GM19023 (cell line): Measurements from ENCODE around the gene PTBP3.
"Not testable (repeated sequence)": the region's sequence is repeated elsewhere in the genome, so short reads cannot be mapped to it uniquely, and the experiment has no call there.

Experiments used
- ATAC-seq: cut with Tn5 transposase; IDR thresholded peaks from one replicate; pipeline ENCODE4 v1.9.1; 2021; ENCODE audit warnings: mild to moderate bottlenecking, moderate library complexity; ENCODE audit not compliant: unreplicated experiment

Gene PTBP3

GRCh38 chr9:112325127-112325526 is 8.3 kb downstream of the PTBP3 start:
- no peak for ATAC-seq

DNA sequence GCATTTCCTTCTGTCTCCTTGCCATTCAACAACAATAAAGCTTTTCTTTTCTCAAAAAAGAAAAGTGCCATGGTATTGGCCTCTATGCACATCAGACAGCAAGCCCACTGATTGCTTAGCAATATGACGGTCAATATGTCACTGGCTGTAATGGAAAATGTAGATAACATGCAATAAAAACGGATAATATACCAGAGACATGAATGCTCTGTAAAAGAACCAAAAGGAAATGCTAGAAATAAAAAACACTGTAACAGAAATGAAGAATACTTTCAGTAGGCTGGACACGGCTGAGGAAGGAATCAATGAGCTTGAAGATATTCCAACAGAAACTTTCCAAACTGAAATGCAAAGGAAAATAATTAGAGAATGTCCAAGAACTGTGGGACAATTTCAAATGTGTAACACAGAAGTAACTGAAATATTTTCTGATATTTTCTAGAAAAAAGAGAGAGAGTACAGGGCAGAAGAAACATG is 10.0 kb downstream of the PTBP3 start:
- ATAC-seq: no peak

GRCh38 chr9:112322701-112323377 is 10.6 kb downstream of the PTBP3 start:
- ATAC-seq: no peak

- no peak for ATAC-seq
Observed at GRCh38 chr9:112316258-112316943, 17.0 kb downstream of the PTBP3 start.

DNA sequence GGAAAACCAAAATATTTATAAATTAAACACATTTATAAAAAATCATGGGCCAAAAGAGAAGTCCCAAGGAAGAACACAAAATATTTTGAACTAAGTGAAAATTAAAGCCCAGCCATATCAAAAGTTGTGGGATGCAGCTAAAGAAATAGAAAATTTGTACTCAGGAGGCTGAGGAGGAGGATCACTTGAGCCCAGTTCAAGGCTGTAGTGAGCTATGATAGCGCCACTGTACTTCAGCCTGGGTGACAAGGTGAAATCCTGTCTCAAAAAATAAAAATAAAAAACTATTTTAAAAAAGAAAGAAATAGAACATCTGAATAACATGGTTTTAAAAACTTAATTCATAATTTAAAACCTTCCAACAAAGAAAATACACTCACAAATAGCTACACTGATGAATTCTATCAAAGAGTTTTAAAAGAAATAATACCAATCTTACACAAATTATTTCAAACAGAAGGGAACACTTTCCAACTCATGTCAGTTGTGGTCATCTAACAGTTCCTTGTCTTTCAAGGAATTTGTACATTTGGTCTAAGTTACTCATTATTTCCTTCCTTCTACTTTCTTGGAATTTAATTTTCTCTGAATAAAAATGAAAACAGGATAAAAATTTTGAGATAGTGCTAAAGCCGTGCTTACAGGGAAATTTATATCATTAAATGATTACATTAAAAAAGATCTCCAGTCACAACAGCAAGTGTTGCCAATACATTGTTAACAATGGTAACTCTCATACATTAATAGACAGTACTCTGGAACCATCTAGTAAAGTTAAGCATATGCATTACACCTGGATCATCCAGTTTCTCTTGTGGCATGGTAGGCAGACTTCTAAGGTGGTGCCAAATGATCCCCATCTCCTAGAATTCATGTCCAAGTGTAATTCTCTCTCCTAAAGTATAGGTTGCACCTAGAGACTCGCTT is 17.8 kb downstream of the PTBP3 start:
- ATAC-seq: no peak

GRCh38 chr9:112312139-112312538 is 21.3 kb downstream of the PTBP3 start:
- ATAC-seq: no peak

GRCh38 chr9:112311497-112311896 is 21.9 kb downstream of the PTBP3 start:
- no peak for ATAC-seq

DNA sequence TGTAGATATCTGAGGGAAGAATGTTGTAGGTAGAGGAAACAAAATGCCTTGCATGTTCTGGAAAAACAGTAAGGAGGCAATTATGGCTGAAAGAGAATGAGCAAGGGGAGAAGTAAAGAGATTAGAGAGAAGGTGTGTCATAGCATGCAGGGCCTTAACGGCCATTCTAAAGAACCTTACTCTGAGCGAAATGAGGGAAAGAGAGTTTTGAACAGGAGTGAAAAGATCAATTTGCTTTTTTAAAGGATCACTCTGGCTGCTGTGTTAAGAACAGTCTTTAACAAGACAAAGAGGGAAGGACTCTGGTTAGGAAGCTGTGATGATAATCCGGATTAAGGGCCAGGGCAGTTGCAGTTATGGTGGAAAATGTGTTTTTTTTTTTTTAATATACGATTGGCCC is 22.6 kb downstream of the PTBP3 start:
- no peak for ATAC-seq

- ATAC-seq: no peak
Observed at GRCh38 chr9:112308588-112308987, 24.8 kb downstream of the PTBP3 start.

DNA sequence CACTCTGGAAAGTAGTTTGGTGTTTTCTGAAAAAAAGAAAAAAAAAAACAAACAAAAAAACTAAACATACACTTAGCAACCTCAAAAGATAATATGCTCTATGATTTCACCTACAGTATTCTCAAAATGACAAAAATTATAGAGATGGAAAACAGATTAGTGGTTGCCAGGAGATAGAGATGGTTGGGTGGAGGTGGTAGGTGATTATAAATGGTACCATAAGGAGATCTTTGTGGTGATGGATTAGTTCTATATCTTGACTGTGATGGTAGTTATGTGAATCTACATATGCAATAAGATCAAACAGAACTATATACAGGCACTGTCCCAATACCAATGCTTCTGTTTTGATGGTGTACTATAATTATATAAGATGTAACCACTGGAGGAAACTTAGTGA is 32.0 kb downstream of the PTBP3 start:
- ATAC-seq: no peak

GRCh38 chr9:112299514-112299913 is 33.9 kb downstream of the PTBP3 start:
- no peak for ATAC-seq

DNA sequence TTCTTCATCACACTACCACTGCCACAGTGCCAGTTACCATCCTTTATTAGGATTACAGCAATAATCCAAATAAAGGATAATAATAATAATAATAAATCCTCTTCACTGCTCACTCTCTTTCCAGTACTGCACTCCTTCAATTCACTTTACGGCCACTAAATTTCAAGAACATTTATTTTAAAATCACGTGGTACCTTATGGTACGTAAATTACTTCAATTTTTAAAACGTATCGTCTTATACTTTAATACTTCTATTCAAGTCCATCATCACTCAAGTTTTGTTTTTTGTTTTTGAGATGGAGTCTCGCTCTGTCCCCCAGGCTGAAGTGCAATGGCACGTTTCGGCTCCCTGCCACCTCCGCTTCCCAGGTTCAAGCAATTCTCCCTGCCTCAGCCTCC is 36.5 kb downstream of the PTBP3 start:
- no peak for ATAC-seq

- no peak for ATAC-seq
Observed at GRCh38 chr9:112295174-112295573, 38.2 kb downstream of the PTBP3 start.

GRCh38 chr9:112288029-112288428 is 45.4 kb downstream of the PTBP3 start:
- ATAC-seq: no peak

- ATAC-seq: no peak
Observed at GRCh38 chr9:112286926-112287325, 46.5 kb downstream of the PTBP3 start.

- ATAC-seq: no peak
Observed at GRCh38 chr9:112285056-112285455, 48.4 kb downstream of the PTBP3 start.

GRCh38 chr9:112283582-112284253 is 49.7 kb downstream of the PTBP3 start:
- ATAC-seq: no peak

GRCh38 chr9:112282841-112283240 is 50.6 kb downstream of the PTBP3 start:
- ATAC-seq: not testable (repeated sequence)

DNA sequence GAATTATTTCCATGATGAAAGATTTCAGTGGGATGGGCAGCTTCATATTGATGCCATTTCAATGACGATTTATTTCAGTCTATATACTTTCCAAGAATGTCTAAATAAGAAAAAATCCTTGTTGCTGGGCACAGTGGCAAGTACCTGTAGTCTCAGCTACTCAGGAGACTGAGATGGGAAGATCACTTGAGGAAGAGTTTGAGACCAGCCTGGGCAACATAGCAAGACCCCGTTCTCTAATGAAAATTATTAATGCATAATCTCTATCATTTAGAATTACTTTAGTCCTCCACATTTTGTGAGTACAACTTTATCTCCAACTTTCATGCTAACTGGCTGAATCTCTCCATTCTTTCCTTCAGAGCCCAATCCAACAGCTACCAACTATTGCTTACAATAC is 52.5 kb downstream of the PTBP3 start:
- ATAC-seq: no peak

DNA sequence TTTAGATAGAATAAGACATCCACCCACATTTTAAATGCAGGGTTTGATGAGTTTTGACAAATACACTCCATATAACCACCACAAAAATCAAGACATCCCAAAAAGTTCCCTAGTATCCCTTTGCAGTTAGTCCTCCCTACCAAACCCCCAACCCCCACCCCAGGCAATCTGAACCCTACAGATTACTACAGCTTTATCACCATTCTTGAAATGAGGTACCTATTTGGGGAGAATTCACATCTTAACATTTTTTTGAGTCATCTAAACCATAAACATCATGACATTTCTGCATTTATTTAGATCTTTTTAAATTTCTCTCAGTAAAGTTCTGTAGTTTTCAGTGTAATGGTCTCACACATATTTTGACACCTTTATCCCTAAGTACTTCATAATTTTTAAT is 53.9 kb downstream of the PTBP3 start:
- ATAC-seq: no peak

GRCh38 chr9:112278152-112278551 is 55.3 kb downstream of the PTBP3 start:
- no peak for ATAC-seq
